Measurements from ENCODE around the gene ATP1A4.

Gene ATP1A4

GRCh38 chr1:160171980-160172379, 20.6 kb downstream of the ATP1A4 start:
- no peak for DNase-seq (ENCODE audit: low read depth in 2 of 2)

- no peak for DNase-seq (ENCODE audit: low read depth in 2 of 2)
Observed at GRCh38 chr1:160177231-160177630, 25.8 kb downstream of the ATP1A4 start.

- no peak for DNase-seq (ENCODE audit: low read depth in 2 of 2)
Observed at GRCh38 chr1:160177667-160178066, 26.3 kb downstream of the ATP1A4 start.

GRCh38 chr1:160178731-160179130, 27.3 kb downstream of the ATP1A4 start:
- no peak for DNase-seq (ENCODE audit: low read depth in 2 of 2)

- DNase-seq (ENCODE audit: low read depth in 2 of 2), result no peak
Observed at GRCh38 chr1:160179336-160179735, 27.9 kb downstream of the ATP1A4 start.

- no peak for DNase-seq (ENCODE audit: low read depth in 2 of 2)
Observed at GRCh38 chr1:160186246-160186645, 34.8 kb downstream of the ATP1A4 start.

GRCh38 chr1:160186729-160187128, 35.3 kb downstream of the ATP1A4 start:
- no peak for DNase-seq (ENCODE audit: low read depth in 2 of 2)

GRCh38 chr1:160187407-160187806, 36.0 kb downstream of the ATP1A4 start:
- DNase-seq (ENCODE audit: low read depth in 2 of 2), result no peak

- no peak for DNase-seq (ENCODE audit: low read depth in 2 of 2)
Observed at GRCh38 chr1:160188341-160188740, 36.9 kb downstream of the ATP1A4 start.

- DNase-seq (ENCODE audit: low read depth in 2 of 2), result no peak
Observed at GRCh38 chr1:160189649-160190625, 38.5 kb downstream of the ATP1A4 start, which contains the start of gene CASQ1. Gene CASQ1, plus strand, starts transcription at chr1:160190575. Its CDS starts 177 bp downstream, at chr1:160190752.

- DNase-seq (ENCODE audit: low read depth in 2 of 2), result no peak
Observed at GRCh38 chr1:160191756-160192155, 40.4 kb downstream of the ATP1A4 start.

- DNase-seq (ENCODE audit: low read depth in 2 of 2), result no peak
Observed at GRCh38 chr1:160192234-160192633, 40.8 kb downstream of the ATP1A4 start.

GRCh38 chr1:160193091-160193819, 41.9 kb downstream of the ATP1A4 start:
- DNase-seq (ENCODE audit: low read depth in 2 of 2), result peak; percentile 61 to 63

GRCh38 chr1:160193832-160194736, 42.7 kb downstream of the ATP1A4 start:
- no peak for DNase-seq (ENCODE audit: low read depth in 2 of 2)

GRCh38 chr1:160194737-160195059, 43.3 kb downstream of the ATP1A4 start:
- no peak for DNase-seq (ENCODE audit: low read depth in 2 of 2)

GRCh38 chr1:160196143-160196542, 44.7 kb downstream of the ATP1A4 start:
- no peak for DNase-seq (ENCODE audit: low read depth in 2 of 2)

GRCh38 chr1:160197231-160197630, 45.8 kb downstream of the ATP1A4 start:
- no peak for DNase-seq (ENCODE audit: low read depth in 2 of 2)

GRCh38 chr1:160200786-160201185, 49.4 kb downstream of the ATP1A4 start:
- DNase-seq (ENCODE audit: low read depth in 2 of 2), result no peak

- no peak for DNase-seq (ENCODE audit: low read depth in 2 of 2)
Observed at GRCh38 chr1:160204526-160205241, 53.3 kb downstream of the ATP1A4 start.

GRCh38 chr1:160205242-160206035, 54.0 kb downstream of the ATP1A4 start, which contains the start of gene PEA15:
Gene PEA15, plus strand, starts transcription at chr1:160205384. Its CDS starts 6,161 bp downstream, at chr1:160211545.
- DNase-seq (ENCODE audit: low read depth in 2 of 2), result peak; percentile 44 to 53

Measured in fibroblast of skin of left quadriceps (primary cell).